SH-SY5Y (cell line): Measurements from ENCODE around the gene CASP3.

Source experiments
- GATA2 ChIP-seq: IDR thresholded peaks from 2 replicates; pipeline ENCODE4 v1.6.1; 2011; ENCODE audit warnings: mild to moderate bottlenecking, low read depth, low read length
- GATA3 ChIP-seq: IDR thresholded peaks from 2 replicates; pipeline ENCODE4 v1.6.1; 2011; ENCODE audit warnings: low read depth, mild to moderate bottlenecking, low read length, moderate library complexity

GRCh38 chr4:184644553-184645307 lies 4.5 kb downstream of the CASP3 start:
- TF ChIP-seq GATA2 (no peak), GATA3 (no peak)
